RWPE1 (cell line): ENCODE data around the gene CFAP45.

Source experiments
- CTCF ChIA-PET: fragments of 350-600 bp; sonication (Branson Sonifier 250); formaldehyde crosslinking; extraction: SDS; loops from one replicate; lab custom pipeline; 2021; lab: Yijun Ruan, JAX
- POLR2A ChIA-PET: fragments of 400-600 bp; formaldehyde crosslinking; extraction: SDS; loops from one replicate; lab custom pipeline; 2020; ENCODE audit warnings: antibody characterized with exemption; ENCODE audit not compliant: low non-redundant PET; lab: Yijun Ruan, JAX
- DNase-seq: peaks from one replicate; pipeline ENCODE4 v3.0.0; 2012; ENCODE audit warnings: low spot score
- H3K27ac ChIP-seq: fragments of 450-650 bp; 2 replicates; pipeline ENCODE4 v1.5.1; 2017
- CTCF ChIP-seq: fragments of 450-650 bp; conservative IDR thresholded peaks from 2 replicates; pipeline ENCODE4 v1.5.1; 2017; ENCODE audit warnings: low read depth, mild to moderate bottlenecking

CFAP45 gene

DNA sequence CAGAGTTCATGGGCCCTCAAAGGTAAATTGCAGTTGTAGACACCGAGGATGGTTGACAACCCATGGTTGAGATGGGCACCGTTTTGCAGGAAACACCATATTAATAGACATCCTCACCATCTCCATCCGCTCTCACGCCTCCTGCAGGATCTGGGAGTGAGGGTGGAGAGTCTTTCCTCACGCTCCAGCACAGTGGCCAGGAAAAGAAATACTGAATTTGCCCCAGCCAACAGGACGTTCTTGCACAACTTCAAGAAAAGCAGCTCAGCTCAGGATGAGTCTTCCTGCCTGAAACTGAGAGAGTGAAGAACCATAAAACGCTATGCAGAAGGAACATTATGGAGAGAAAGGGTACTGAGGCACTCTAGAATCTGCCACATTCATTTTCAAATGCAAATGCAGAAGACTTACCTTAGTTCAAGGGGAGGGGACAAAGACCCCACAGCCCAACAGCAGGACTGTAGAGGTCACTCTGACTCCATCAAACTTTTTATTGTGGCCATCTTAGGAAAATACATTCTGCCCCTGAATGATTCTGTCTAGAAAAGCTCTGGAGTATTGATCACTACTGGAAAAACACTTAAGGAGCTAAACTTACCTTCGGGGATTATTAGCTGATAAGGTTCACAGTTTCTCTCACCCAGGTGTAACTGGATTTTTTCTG, 64.0 kb downstream of the CFAP45 start:
- DNase-seq = no peak
- TF ChIP-seq CTCF = no peak
- ChIA-PET POLR2A (no interaction called here), CTCF (interaction anchor here (0.6 kb wide), 2 partner anchors 54 to 56 kb away, joined by 3 to 4 read pairs; no protein-coding TSS in a partner anchor)
- no peak overlapping the region for H3K27ac ChIP-seq

GRCh38 chr1:159835356-159835755, 64.6 kb downstream of the CFAP45 start:
- POLR2A ChIA-PET = no interaction called here
- CTCF ChIA-PET = interaction anchor here (0.6 kb wide), 1 partner anchor 54 kb away, joined by 3 read pairs; no protein-coding TSS in a partner anchor
- no peak for DNase-seq
- no peak overlapping the region for H3K27ac ChIP-seq
- TF ChIP-seq CTCF = no peak

DNA sequence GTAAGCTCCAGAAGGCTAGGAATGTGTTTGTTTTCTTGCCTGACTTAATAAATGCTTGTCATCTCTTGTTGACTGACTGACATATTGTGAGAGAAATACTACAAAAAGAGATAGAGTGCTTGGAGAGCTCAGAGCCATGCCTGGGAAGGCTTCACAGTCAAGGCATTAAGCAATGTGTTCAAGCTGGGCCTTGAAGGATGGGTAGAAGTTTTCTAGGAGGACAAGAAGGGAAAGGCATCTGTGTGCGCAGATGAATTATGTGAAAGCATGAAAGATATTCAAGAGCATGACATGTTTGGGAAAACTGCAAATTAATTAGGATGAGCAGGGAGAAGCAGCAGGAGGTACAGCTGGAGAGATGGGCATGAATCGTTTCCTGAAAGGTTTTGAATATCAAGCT, 67.7 kb downstream of the CFAP45 start:
- no peak overlapping the region for H3K27ac ChIP-seq
- no peak for TF ChIP-seq CTCF
- no peak for DNase-seq
- ChIA-PET POLR2A (no interaction called here), CTCF (interaction anchor here (0.5 to 1.6 kb wide), 2 partner anchors 33 to 172 kb away, joined by 5 to 6 read pairs; no protein-coding TSS in a partner anchor)

DNA sequence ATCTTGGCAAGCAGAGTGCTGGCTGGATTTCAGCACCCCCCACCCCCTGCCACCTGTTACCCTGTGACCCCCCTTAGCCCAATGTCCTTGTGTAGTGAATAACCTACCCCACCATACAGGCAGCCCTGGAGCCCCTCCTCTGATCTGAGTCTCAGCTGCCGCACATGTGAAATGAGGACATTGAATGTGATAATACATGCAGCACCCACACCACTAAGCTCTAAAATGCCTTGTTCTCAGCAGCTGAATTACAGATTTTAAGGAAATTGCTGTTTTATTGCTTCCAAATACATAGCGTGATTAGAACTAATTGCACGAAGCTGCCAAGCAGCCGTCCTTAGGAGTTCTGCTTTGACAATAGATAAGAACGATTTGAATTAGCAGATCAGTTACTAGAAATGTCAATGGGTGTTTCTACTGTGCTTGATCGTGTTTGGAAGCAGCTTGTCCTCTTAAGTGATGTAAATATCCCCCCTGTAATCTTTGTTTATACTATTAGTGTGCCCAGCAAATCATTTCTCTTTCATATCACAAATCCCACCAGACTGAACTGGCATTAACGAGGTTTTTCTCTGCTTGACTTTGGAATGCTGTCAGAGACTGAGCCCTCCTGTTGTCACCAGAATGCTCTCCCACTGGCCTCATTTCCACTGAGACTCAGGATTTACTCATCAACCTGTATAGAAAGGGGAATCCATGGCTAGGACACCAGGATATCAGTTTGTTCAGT, 68.4 kb downstream of the CFAP45 start:
- CTCF ChIA-PET = interaction anchor here (0.5 to 1.6 kb wide), 2 partner anchors 33 to 173 kb away, joined by 5 to 6 read pairs; no protein-coding TSS in a partner anchor
- POLR2A ChIA-PET = no interaction called here
- DNase-seq = no peak
- TF ChIP-seq CTCF = no peak
- no peak overlapping the region for H3K27ac ChIP-seq

DNA sequence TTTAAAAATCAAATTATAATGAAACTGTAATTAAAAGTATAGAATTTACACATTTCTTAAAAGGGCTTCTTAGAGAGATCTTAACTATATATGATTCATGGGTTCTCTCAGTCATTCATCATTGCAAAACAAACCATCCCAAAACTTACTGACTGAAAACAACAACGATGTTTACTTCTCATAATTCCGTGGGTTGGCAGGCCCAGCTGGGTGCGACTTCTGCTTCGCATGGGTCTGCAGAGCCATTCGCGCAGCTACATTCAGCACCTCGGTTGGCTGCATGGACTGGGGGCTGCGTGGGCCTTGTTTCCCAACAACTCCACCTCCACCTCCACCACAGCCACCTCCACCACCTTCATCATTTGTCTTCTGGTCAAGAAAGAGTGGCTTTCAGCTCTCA, 69.2 kb downstream of the CFAP45 start:
- no peak for DNase-seq
- ChIA-PET CTCF (interaction anchor here (0.7 to 1.5 kb wide), 2 partner anchors 29 to 58 kb away, joined by 3 read pairs; partner anchors contain the start of gene FCRL6), POLR2A (no interaction called here)
- H3K27ac ChIP-seq = no peak overlapping the region
- TF ChIP-seq CTCF = no peak

DNA sequence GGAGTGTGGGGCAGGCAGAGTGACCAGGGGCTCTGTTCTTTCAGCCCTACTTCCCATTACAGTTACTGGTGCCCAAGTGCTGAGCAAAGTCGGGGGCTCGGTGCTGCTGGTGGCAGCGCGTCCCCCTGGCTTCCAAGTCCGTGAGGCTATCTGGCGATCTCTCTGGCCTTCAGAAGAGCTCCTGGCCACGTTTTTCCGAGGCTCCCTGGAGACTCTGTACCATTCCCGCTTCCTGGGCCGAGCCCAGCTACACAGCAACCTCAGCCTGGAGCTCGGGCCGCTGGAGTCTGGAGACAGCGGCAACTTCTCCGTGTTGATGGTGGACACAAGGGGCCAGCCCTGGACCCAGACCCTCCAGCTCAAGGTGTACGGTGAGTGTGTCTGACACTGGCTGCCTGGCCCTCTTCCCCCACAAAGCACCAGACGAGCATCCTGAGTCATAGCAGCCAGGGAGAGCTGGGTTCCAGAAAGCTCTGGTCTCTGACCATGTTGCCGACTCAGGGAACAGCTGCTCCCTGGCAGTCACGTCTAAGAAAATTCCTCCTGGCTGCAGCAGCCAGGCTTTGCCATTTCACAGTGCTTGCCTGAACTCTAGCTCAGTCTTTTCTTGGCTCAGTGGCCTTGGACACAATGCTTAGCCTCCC, 70.0 kb downstream of the CFAP45 start:
- POLR2A ChIA-PET = interaction anchor here (0.6 kb wide), 1 partner anchor 22 kb away, joined by 3 read pairs; no protein-coding TSS in a partner anchor
- DNase-seq = no peak
- no peak overlapping the region for H3K27ac ChIP-seq
- CTCF ChIA-PET = interaction anchor here (0.6 to 1.5 kb wide), 5 partner anchors 25 to 698 kb away, joined by 3 to 5 read pairs (median 3); partner anchors contain the start of gene FCRL6
- no peak for TF ChIP-seq CTCF
